CD4-positive, alpha-beta T cell (primary cell): Measurements from ENCODE around the gene CCBE1. TPM values are rescaled to one million over a fixed set of nuclear protein-coding genes. Genes with fewer than 3 reads are reported as not detected.

Experiments
- ATAC-seq: fragments of 200-7000 bp; cut with Tn5 transposase; one replicate; pipeline ENCODE4 v1.10.0; 2022; ENCODE audit warnings: mild to moderate bottlenecking; ENCODE audit not compliant: poor library complexity
- CTCF ChIA-PET: fragments of 350-600 bp; sonication (Branson Sonifier 250); formaldehyde crosslinking; loops from one replicate; lab custom pipeline; 2021; ENCODE audit warnings: antibody characterized with exemption, inconsistent platforms; lab: Charles Lee
- POLR2A ChIA-PET: fragments of 350-600 bp; sonication (Branson Sonifier 250); formaldehyde crosslinking; loops from one replicate; lab custom pipeline; 2021; ENCODE audit warnings: antibody characterized with exemption, inconsistent platforms; lab: Charles Lee
- DNase-seq, 14 experiments: peaks; one replicate each; pipeline ENCODE4 v3.0.0-alpha.2; 2013 to 2020; ENCODE audit warnings: mixed read lengths in 2 of 14
- H3K27ac ChIP-seq, 2 donors: one replicate each; pipeline versions ENCODE4 v1.5.1 to v1.7.0; 2013; ENCODE audit warnings: low read length in 2 of 2, low read depth in 1 of 2, mild to moderate bottlenecking in 1 of 2
- H3K27me3 ChIP-seq, 2 experiments: 1 replicate in 1 of 2; 2 replicates in 1 of 2; pipeline versions ENCODE4 v1.6.1 to v1.7.0; 2013; ENCODE audit warnings: low read length in 2 of 2, control low read depth in 1 of 2, mild to moderate bottlenecking in 1 of 2, moderate library complexity in 1 of 2; ENCODE audit not compliant: insufficient read depth in 2 of 2, control insufficient read depth in 1 of 2
- H3K36me3 ChIP-seq: one replicate; pipeline ENCODE4 v1.6.1; 2013; ENCODE audit warnings: low read length, control low read depth; ENCODE audit not compliant: insufficient read depth
- H3K4me1 ChIP-seq: one replicate; pipeline ENCODE4 v1.6.1; 2013; ENCODE audit warnings: low read length, control low read depth; ENCODE audit not compliant: insufficient read depth
- H3K4me3 ChIP-seq: one replicate; pipeline ENCODE4 v1.5.1; 2013; ENCODE audit warnings: mild to moderate bottlenecking, low read length, moderate library complexity
- H3K9me3 ChIP-seq, 2 experiments: 1 replicate in 1 of 2; 2 replicates in 1 of 2; pipeline versions ENCODE4 v1.6.1 to v1.7.0; 2013; ENCODE audit warnings: low read length in 2 of 2, mild to moderate bottlenecking in 2 of 2, control low read depth in 1 of 2, moderate library complexity in 1 of 2; ENCODE audit not compliant: control insufficient read depth in 1 of 2, insufficient read depth in 1 of 2
- H3K27ac Mint-ChIP-seq: one replicate; pipeline ENCODE4 v1.8.0; 2020; ENCODE audit warnings: mixed read lengths
- H3K27me3 Mint-ChIP-seq: one replicate; pipeline ENCODE4 v1.8.0; 2021; ENCODE audit warnings: mixed read lengths
- H3K36me3 Mint-ChIP-seq: one replicate; pipeline ENCODE4 v1.8.0; 2021; ENCODE audit warnings: low read depth, mixed read lengths
- H3K4me1 Mint-ChIP-seq: one replicate; pipeline ENCODE4 v1.8.0; 2021; ENCODE audit warnings: low read depth, mixed read lengths
- H3K4me3 Mint-ChIP-seq: one replicate; pipeline ENCODE4 v1.8.0; 2020; ENCODE audit warnings: mild to moderate bottlenecking, mixed read lengths
- H3K9me3 Mint-ChIP-seq: one replicate; pipeline ENCODE4 v1.8.0; 2020; ENCODE audit warnings: mixed read lengths
- intact Hi-C, 2 experiments: fragments of 100-400 bp; cut with DNase I in 1 of 2; cut with micrococcal nuclease in 1 of 2; formaldehyde crosslinking; loops; one replicate each; pipeline versions ENCODE4 v1.15.1 to v1.9.0; 2023 to 2025; cut with DNase I, micrococcal nuclease
- total RNA-seq, 174 experiments: library from RNA in 2 of 174; stranded (reverse) in 2 of 174; gene quantifications; one replicate each; pipeline ENCODE4 v1.2.3 and lab custom pipeline; 2021 to 2026
- TF ChIP-seq, protein P1 (sequence below): fragments of 200-600 bp; IDR thresholded peaks from one replicate; pipeline ENCODE4 v1.8.0; 2022; ENCODE audit warnings: antibody characterized with exemption, mild to moderate bottlenecking

CCBE1 gene
- total RNA-seq, 2 experiments from 2014 or later, result not detected

DNA sequence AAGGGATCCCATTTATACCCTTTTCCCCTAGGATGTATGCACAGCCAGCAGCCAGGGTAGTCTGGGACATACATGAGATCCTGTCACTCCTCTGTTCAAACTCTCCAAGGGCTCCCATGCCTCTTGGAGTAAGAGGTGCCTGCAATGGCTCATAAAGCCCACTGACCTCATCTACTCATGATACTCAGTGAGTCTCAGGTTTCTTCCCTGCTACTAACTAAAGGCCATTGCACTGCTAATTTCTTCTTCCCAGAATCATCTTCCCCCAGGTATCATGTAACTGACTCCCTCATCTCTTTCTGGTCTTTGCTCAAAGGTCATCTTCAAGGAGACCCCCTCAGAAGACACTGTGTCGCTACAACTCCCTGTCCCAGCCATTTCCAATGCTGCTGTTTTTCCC lies 68.2 kb downstream of the CCBE1 start:
- DNase-seq (no peak), ATAC-seq (no peak)
- Mint-ChIP-seq H3K27ac (no peak overlapping the region), H3K27me3 (peaks cover 20% of the 10 kb centered on the region), H3K36me3 (no peaks in the 10 kb centered on the region), H3K4me1 (no peaks in the 10 kb centered on the region), H3K9me3 (no peaks in the 10 kb centered on the region), H3K4me3 (no peak overlapping the region)
- Histone ChIP-seq H3K4me1 (no peaks in the 10 kb centered on the region), H3K4me3 (no peak overlapping the region), H3K9me3 (peaks cover 0 to 6% of the 10 kb centered on the region in 2 experiments), H3K36me3 (no peaks in the 10 kb centered on the region), H3K27ac (no peak overlapping the region), H3K27me3 (peaks cover 0 to 4% of the 10 kb centered on the region in 2 experiments)
- CTCF ChIA-PET, result no interaction called here
- intact Hi-C loops, result no loop called here
- POLR2A ChIA-PET, result no interaction called here
- TF ChIP-seq, protein P1, sequence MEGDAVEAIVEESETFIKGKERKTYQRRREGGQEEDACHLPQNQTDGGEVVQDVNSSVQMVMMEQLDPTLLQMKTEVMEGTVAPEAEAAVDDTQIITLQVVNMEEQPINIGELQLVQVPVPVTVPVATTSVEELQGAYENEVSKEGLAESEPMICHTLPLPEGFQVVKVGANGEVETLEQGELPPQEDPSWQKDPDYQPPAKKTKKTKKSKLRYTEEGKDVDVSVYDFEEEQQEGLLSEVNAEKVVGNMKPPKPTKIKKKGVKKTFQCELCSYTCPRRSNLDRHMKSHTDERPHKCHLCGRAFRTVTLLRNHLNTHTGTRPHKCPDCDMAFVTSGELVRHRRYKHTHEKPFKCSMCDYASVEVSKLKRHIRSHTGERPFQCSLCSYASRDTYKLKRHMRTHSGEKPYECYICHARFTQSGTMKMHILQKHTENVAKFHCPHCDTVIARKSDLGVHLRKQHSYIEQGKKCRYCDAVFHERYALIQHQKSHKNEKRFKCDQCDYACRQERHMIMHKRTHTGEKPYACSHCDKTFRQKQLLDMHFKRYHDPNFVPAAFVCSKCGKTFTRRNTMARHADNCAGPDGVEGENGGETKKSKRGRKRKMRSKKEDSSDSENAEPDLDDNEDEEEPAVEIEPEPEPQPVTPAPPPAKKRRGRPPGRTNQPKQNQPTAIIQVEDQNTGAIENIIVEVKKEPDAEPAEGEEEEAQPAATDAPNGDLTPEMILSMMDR, result no peak

DNA sequence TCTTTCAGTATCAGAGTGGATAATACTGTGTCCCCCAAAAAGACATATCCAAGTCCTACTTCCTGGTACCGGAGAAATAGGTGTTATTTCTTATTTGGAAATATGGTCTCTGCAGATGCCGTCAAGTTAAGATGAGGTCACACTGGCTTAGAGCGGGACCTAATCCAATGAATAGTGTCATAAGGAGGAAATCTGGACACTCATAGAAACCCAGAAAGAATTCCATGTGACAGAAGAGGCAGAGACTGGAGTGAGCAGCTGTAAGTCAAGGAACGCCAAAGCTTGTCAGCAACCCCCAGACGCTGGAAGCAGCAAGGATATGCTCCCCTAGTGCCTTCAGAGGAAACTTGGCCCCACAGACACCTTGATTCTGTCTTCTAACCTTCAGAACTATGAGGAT lies 69.8 kb downstream of the CCBE1 start:
- Histone ChIP-seq H3K4me3 (no peak overlapping the region), H3K4me1 (no peaks in the 10 kb centered on the region), H3K36me3 (no peaks in the 10 kb centered on the region), H3K9me3 (peaks cover 0 to 6% of the 10 kb centered on the region in 2 experiments), H3K27ac (no peak overlapping the region), H3K27me3 (peaks cover 0 to 4% of the 10 kb centered on the region in 2 experiments)
- H3K27ac Mint-ChIP-seq, result no peak overlapping the region
- ChIA-PET CTCF (no interaction called here), POLR2A (no interaction called here)
- no peaks in the 10 kb centered on the region for H3K4me1 Mint-ChIP-seq
- DNase-seq, result no peak
- TF ChIP-seq, protein P1, result no peak
- intact Hi-C loops, result no loop called here
- H3K9me3 Mint-ChIP-seq, result no peaks in the 10 kb centered on the region
- H3K4me3 Mint-ChIP-seq, result no peak overlapping the region
- peaks cover 17% of the 10 kb centered on the region for H3K27me3 Mint-ChIP-seq
- ATAC-seq, result no peak
- H3K36me3 Mint-ChIP-seq, result no peaks in the 10 kb centered on the region

DNA sequence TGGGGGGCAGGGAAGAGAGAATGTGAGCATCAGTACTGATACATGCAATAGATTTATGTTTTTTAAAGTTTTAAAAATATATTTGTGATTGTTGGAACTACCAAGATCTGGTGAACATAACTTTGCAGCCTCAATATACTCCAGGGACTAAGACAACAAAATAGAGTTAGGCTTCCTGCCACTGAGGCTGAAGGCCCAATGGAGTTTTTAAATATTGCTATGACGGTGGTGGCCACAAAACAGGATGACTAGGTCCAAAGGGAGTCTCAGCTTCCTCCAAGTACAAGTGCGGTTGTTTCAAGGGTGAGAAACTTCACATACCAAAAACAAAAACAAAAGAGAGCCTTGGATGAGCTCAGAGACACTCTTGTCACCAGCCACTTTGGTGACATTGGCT lies 72.9 kb downstream of the CCBE1 start:
- Histone ChIP-seq H3K4me3 (no peak overlapping the region), H3K27ac (no peak overlapping the region), H3K36me3 (no peaks in the 10 kb centered on the region), H3K9me3 (no peaks in the 10 kb centered on the region), H3K4me1 (no peaks in the 10 kb centered on the region), H3K27me3 (peaks cover 0 to 3% of the 10 kb centered on the region in 2 experiments)
- H3K4me3 Mint-ChIP-seq, result no peak overlapping the region
- CTCF ChIA-PET, result no interaction called here
- H3K27me3 Mint-ChIP-seq, result peaks cover 13% of the 10 kb centered on the region
- intact Hi-C loops, result no loop called here
- POLR2A ChIA-PET, result no interaction called here
- TF ChIP-seq, protein P1, result no peak
- ATAC-seq (no peak), DNase-seq (no peak)
- H3K4me1 Mint-ChIP-seq, result no peaks in the 10 kb centered on the region
- H3K9me3 Mint-ChIP-seq, result no peaks in the 10 kb centered on the region
- H3K27ac Mint-ChIP-seq, result no peak overlapping the region
- H3K36me3 Mint-ChIP-seq, result no peaks in the 10 kb centered on the region
